DMS79 treated with DMSO at 0.1 percent for 48 hours (cell line): ENCODE data around the gene DSN1.

Source experiments
- DNase-seq: peaks from one replicate; lab custom pipeline; 2025; lab: John Stamatoyannopoulos, UW

Gene DSN1

GRCh38 chr20:36795691-36796090 is 22.1 kb upstream of the DSN1 start:
- no peak for DNase-seq

GRCh38 chr20:36794116-36794474 is 20.5 kb upstream of the DSN1 start:
- no peak for DNase-seq

- DNase-seq, result no peak
These were observed 19.9 kb upstream of the DSN1 start for GRCh38 chr20:36793294-36794115.

GRCh38 chr20:36792422-36792821 is 18.9 kb upstream of the DSN1 start:
- DNase-seq, result no peak

- DNase-seq, result no peak
These were observed 18.3 kb upstream of the DSN1 start for GRCh38 chr20:36791862-36792261.

GRCh38 chr20:36786663-36787062 is 13.1 kb upstream of the DSN1 start:
- no peak for DNase-seq

GRCh38 chr20:36786246-36786645 is 12.7 kb upstream of the DSN1 start:
- DNase-seq, result no peak

GRCh38 chr20:36785308-36785707 is 11.7 kb upstream of the DSN1 start:
- DNase-seq, result no peak

GRCh38 chr20:36784900-36785299 is 11.3 kb upstream of the DSN1 start:
- DNase-seq, result no peak

- no peak for DNase-seq
These were observed 10.6 kb upstream of the DSN1 start for GRCh38 chr20:36784116-36784515.

GRCh38 chr20:36779656-36780025 is 6.1 kb upstream of the DSN1 start:
- DNase-seq, result no peak

- DNase-seq, result no peak
These were observed 5.5 kb upstream of the DSN1 start for GRCh38 chr20:36778831-36779655.

- no peak for DNase-seq
These were observed 4.0 kb upstream of the DSN1 start for GRCh38 chr20:36777576-36777975.

- no peak for DNase-seq
These were observed 3.6 kb upstream of the DSN1 start for GRCh38 chr20:36777167-36777566.

GRCh38 chr20:36775826-36776225 is 2.3 kb upstream of the DSN1 start:
- DNase-seq, result no peak

GRCh38 chr20:36775196-36775595 is 1.6 kb upstream of the DSN1 start:
- no peak for DNase-seq

GRCh38 chr20:36773107-36773596 is 411 bp downstream of the DSN1 start:
- no peak for DNase-seq

- DNase-seq, result no peak
These were observed 2.9 kb downstream of the DSN1 start for GRCh38 chr20:36770680-36771079.

GRCh38 chr20:36768768-36769430 is 4.7 kb downstream of the DSN1 start:
- DNase-seq, result no peak

GRCh38 chr20:36761125-36761524 is 12.4 kb downstream of the DSN1 start:
- DNase-seq, result no peak

GRCh38 chr20:36760647-36761046 is 12.9 kb downstream of the DSN1 start:
- no peak for DNase-seq

GRCh38 chr20:36758276-36758675 is 15.3 kb downstream of the DSN1 start:
- DNase-seq, result no peak

GRCh38 chr20:36756496-36756895 is 17.1 kb downstream of the DSN1 start:
- DNase-seq, result no peak
